ENCODE measurements around the gene CASP8AP2. TPM values are rescaled to one million over a fixed set of nuclear protein-coding genes. Genes with fewer than 3 reads are reported as not detected.
"Not testable (repeated sequence)": the region's sequence is repeated elsewhere in the genome, so short reads cannot be mapped to it uniquely, and the experiment has no call there.

CASP8AP2 gene
- total RNA-seq: 23.3 TPM

GRCh38 chr6:89829472-89830169, at the start of gene CASP8AP2:
TSS of gene CASP8AP2 (plus strand) at chr6:89829880.
- peak; percentile 96 for DNase-seq (ENCODE audit: low spot score)

- no peak for DNase-seq (ENCODE audit: low spot score)
These were observed 48.3 kb upstream of the CASP8AP2 start for GRCh38 chr6:89781070-89782034.

GRCh38 chr6:89782222-89782621, 47.5 kb upstream of the CASP8AP2 start:
- DNase-seq (ENCODE audit: low spot score): no peak

GRCh38 chr6:89783293-89783692, 46.4 kb upstream of the CASP8AP2 start:
- DNase-seq (ENCODE audit: low spot score): not testable (repeated sequence)

GRCh38 chr6:89784838-89785237, 44.8 kb upstream of the CASP8AP2 start:
- no peak for DNase-seq (ENCODE audit: low spot score)

- DNase-seq (ENCODE audit: low spot score): no peak
These were observed 42.7 kb upstream of the CASP8AP2 start for GRCh38 chr6:89786970-89787369.

- no peak for DNase-seq (ENCODE audit: low spot score)
These were observed 41.9 kb upstream of the CASP8AP2 start for GRCh38 chr6:89787660-89788328.

- no peak for DNase-seq (ENCODE audit: low spot score)
These were observed 39.7 kb upstream of the CASP8AP2 start for GRCh38 chr6:89789980-89790379.

- no peak for DNase-seq (ENCODE audit: low spot score)
These were observed 39.3 kb upstream of the CASP8AP2 start for GRCh38 chr6:89790403-89790802.

GRCh38 chr6:89792881-89793280, 36.8 kb upstream of the CASP8AP2 start:
- no peak for DNase-seq (ENCODE audit: low spot score)

GRCh38 chr6:89793586-89793985, 36.1 kb upstream of the CASP8AP2 start:
- no peak for DNase-seq (ENCODE audit: low spot score)

GRCh38 chr6:89794324-89794723, 35.4 kb upstream of the CASP8AP2 start:
- DNase-seq (ENCODE audit: low spot score): no peak

GRCh38 chr6:89797317-89797716, 32.4 kb upstream of the CASP8AP2 start:
- DNase-seq (ENCODE audit: low spot score): no peak

- no peak for DNase-seq (ENCODE audit: low spot score)
These were observed 30.6 kb upstream of the CASP8AP2 start for GRCh38 chr6:89799096-89799495.

GRCh38 chr6:89799756-89800155, 29.9 kb upstream of the CASP8AP2 start:
- no peak for DNase-seq (ENCODE audit: low spot score)

- DNase-seq (ENCODE audit: low spot score): no peak
These were observed 26.4 kb upstream of the CASP8AP2 start for GRCh38 chr6:89803271-89803670.

GRCh38 chr6:89805814-89806371, 23.8 kb upstream of the CASP8AP2 start:
- no peak for DNase-seq (ENCODE audit: low spot score)

- no peak for DNase-seq (ENCODE audit: low spot score)
These were observed 22.1 kb upstream of the CASP8AP2 start for GRCh38 chr6:89807581-89807980.

GRCh38 chr6:89813422-89813821, 16.3 kb upstream of the CASP8AP2 start:
- not testable (repeated sequence) for DNase-seq (ENCODE audit: low spot score)

GRCh38 chr6:89817481-89817880, 12.2 kb upstream of the CASP8AP2 start:
- no peak for DNase-seq (ENCODE audit: low spot score)

GRCh38 chr6:89818977-89819335, 10.7 kb upstream of the CASP8AP2 start:
- no peak for DNase-seq (ENCODE audit: low spot score)
